Spleen (tissue), 7 donors: ENCODE data around the gene ANKRD42.
A peak's percentile ranks its signal among the peaks of the same experiment; 100 is the strongest.

Experiments
- CTCF ChIP-seq, 11 experiments: fragments of 200-600 bp in 7 of 11; fragments of 450-650 bp in 4 of 11; sonication (generic) in 4 of 11; IDR thresholded peaks in 8 of 11; conservative IDR thresholded peaks in 3 of 11; 1 replicate in 7 of 11; 2 replicates in 4 of 11; pipeline versions ENCODE4 v1.4.0 to v1.8.0; 2016 to 2021; ENCODE audit warnings: antibody characterized with exemption in 11 of 11, inconsistent platforms in 4 of 11, mild to moderate bottlenecking in 1 of 11
- POLR2A ChIP-seq, 3 donors: fragments of 450-650 bp; IDR thresholded peaks; one replicate each; pipeline ENCODE4 v1.5.1; 2017; ENCODE audit warnings: antibody characterized with exemption in 3 of 3, mild to moderate bottlenecking in 1 of 3
- donor health status: DM: no; HTN: no; CAD: no; lungs with moderate emphysema.
- donor health status: DM: no; HTN: no; CAD: no.
- donor health status: DM: no; HTN: no; CAD: no.

- peak in 6 of 11 experiments; percentile 14 to 44 (median 33) for TF ChIP-seq CTCF (IDR thresholded peaks at IDR 0.05 in 8 of 11, conservative IDR thresholded peaks at IDR 0.05 in 3 of 11)
- peak in 2 of 3 donors; percentile 25 to 45 for TF ChIP-seq POLR2A (IDR thresholded peaks at IDR 0.05)
Measured at GRCh38 chr11:83193315-83194280, at the start of gene ANKRD42.
